Fibroblast of mammary gland (primary cell): ENCODE measurements around the gene ACAD11.

Experiments used
- DNase-seq: peaks from one replicate; pipeline ENCODE4 v3.0.0-alpha.2; 2010; ENCODE audit warnings: low read depth
- H3K4me3 ChIP-seq: 2 replicates; pipeline ENCODE4 v1.5.1; 2011; ENCODE audit warnings: low read depth, mild to moderate bottlenecking, low read length, moderate library complexity; ENCODE audit not compliant: control insufficient read depth
- CTCF ChIP-seq: conservative IDR thresholded peaks from 2 replicates; pipeline ENCODE4 v1.5.1; 2011; ENCODE audit warnings: low read depth, low read length, inconsistent platforms; ENCODE audit not compliant: control insufficient read depth, insufficient read depth

The ACAD11 gene

GRCh38 chr3:132570016-132570415 lies 89.6 kb downstream of the ACAD11 start:
- no peak for TF ChIP-seq CTCF
- no peak for DNase-seq
- no peak overlapping the region for H3K4me3 ChIP-seq

- no peak for TF ChIP-seq CTCF
- DNase-seq, result no peak
- no peak overlapping the region for H3K4me3 ChIP-seq
These were observed 90.0 kb downstream of the ACAD11 start for GRCh38 chr3:132569580-132569979.

GRCh38 chr3:132569153-132569552 lies 90.5 kb downstream of the ACAD11 start:
- TF ChIP-seq CTCF, result no peak
- H3K4me3 ChIP-seq, result no peak overlapping the region
- peak; percentile 42 for DNase-seq

GRCh38 chr3:132568422-132568821 lies 91.2 kb downstream of the ACAD11 start:
- no peak for DNase-seq
- TF ChIP-seq CTCF, result no peak

GRCh38 chr3:132564070-132564465 lies 95.5 kb downstream of the ACAD11 start:
- no peak for TF ChIP-seq CTCF
- H3K4me3 ChIP-seq, result no peak overlapping the region
- DNase-seq, result no peak

More at GRCh38 chr3:132568422-132568821, 91.2 kb downstream of the ACAD11 start:
- no peak overlapping the region for H3K4me3 ChIP-seq

GRCh38 chr3:132563420-132564069 lies 96.1 kb downstream of the ACAD11 start:
- DNase-seq, result no peak
- TF ChIP-seq CTCF, result no peak
- no peak overlapping the region for H3K4me3 ChIP-seq

GRCh38 chr3:132561003-132561402 lies 98.6 kb downstream of the ACAD11 start:
- no peak for TF ChIP-seq CTCF
- no peak for DNase-seq
- no peak overlapping the region for H3K4me3 ChIP-seq
